Stimulated activated CD8-positive, alpha-beta memory T cell treated with anti-CD3 and anti-CD28 coated beads, Interleukin-4, amount 100 ng/mL, for 4 hours (primary cell): Measurements from ENCODE around the gene PLAC8.
"Not testable (repeated sequence)": the region's sequence is repeated elsewhere in the genome, so short reads cannot be mapped to it uniquely, and the experiment has no call there.

Experiments used
- DNase-seq, 2 donors: peaks; one replicate each; pipeline ENCODE4 v3.0.0-alpha.2; 2020; ENCODE audit warnings: low read depth in 2 of 2, low spot score in 1 of 2

PLAC8 gene

GRCh38 chr4:83114576-83114975, at the start of gene PLAC8:
Gene PLAC8, minus strand, starts transcription at chr4:83114729. Its CDS starts 6,808 bp downstream, at chr4:83107921.
- no peak for DNase-seq

GRCh38 chr4:83153417-83153816, 38.9 kb upstream of the PLAC8 start:
- DNase-seq, result no peak

- DNase-seq, result no peak
Observed at GRCh38 chr4:83152746-83153145, 38.2 kb upstream of the PLAC8 start.

GRCh38 chr4:83151651-83152050, 37.1 kb upstream of the PLAC8 start:
- no peak for DNase-seq

GRCh38 chr4:83150653-83151330, 36.3 kb upstream of the PLAC8 start:
- DNase-seq, result no peak

GRCh38 chr4:83149865-83150652, 35.5 kb upstream of the PLAC8 start:
- DNase-seq, result no peak

- no peak for DNase-seq
Observed at GRCh38 chr4:83146841-83147240, 32.3 kb upstream of the PLAC8 start.

- DNase-seq, result not testable (repeated sequence)
Observed at GRCh38 chr4:83145776-83146175, 31.2 kb upstream of the PLAC8 start.

- no peak for DNase-seq
Observed at GRCh38 chr4:83139514-83140156, 25.1 kb upstream of the PLAC8 start.

- DNase-seq, result peak in 1 of 2 donors; percentile 21
Observed at GRCh38 chr4:83138946-83139345, 24.4 kb upstream of the PLAC8 start.

GRCh38 chr4:83132065-83132464, 17.5 kb upstream of the PLAC8 start:
- DNase-seq, result no peak

GRCh38 chr4:83129264-83129663, 14.7 kb upstream of the PLAC8 start:
- no peak for DNase-seq

GRCh38 chr4:83128240-83128929, 13.9 kb upstream of the PLAC8 start:
- DNase-seq, result no peak

- no peak for DNase-seq
Observed at GRCh38 chr4:83125738-83126141, 11.2 kb upstream of the PLAC8 start.

GRCh38 chr4:83124111-83124780, 9.7 kb upstream of the PLAC8 start:
- no peak for DNase-seq

GRCh38 chr4:83121246-83121645, 6.7 kb upstream of the PLAC8 start:
- no peak for DNase-seq

- DNase-seq, result no peak
Observed at GRCh38 chr4:83118869-83119268, 4.3 kb upstream of the PLAC8 start.

- no peak for DNase-seq
Observed at GRCh38 chr4:83115656-83116285, 1.2 kb upstream of the PLAC8 start.

GRCh38 chr4:83115000-83115399, 471 bp upstream of the PLAC8 start:
- DNase-seq, result no peak

GRCh38 chr4:83113429-83113786, 1.1 kb downstream of the PLAC8 start:
- DNase-seq, result no peak
